H1 (cell line): ENCODE measurements around the gene MAP7D2. TPM values are rescaled to one million over a fixed set of nuclear protein-coding genes. Genes with fewer than 3 reads are reported as not detected.

Experiments
- CTCF ChIA-PET: fragments of 300-600 bp; sonication (Branson Sonifier 250); formaldehyde crosslinking; loops from one replicate; lab custom pipeline; 2021; ENCODE audit not compliant: partially characterized antibody; lab: Charles Lee
- POLR2A ChIA-PET: fragments of 300-600 bp; sonication (Branson Sonifier 250); formaldehyde crosslinking; loops from one replicate; lab custom pipeline; 2021; ENCODE audit warnings: inconsistent platforms; ENCODE audit not compliant: partially characterized antibody; lab: Charles Lee
- DNase-seq, 2 experiments: peaks; one replicate each; pipeline versions ENCODE4 v3.0.0 to v3.0.0-alpha.2; 2010 to 2022; ENCODE audit warnings: low spot score in 2 of 2, low read depth in 1 of 2, mixed read lengths in 1 of 2
- FAIRE-seq: peaks from 2 replicates; lab custom pipeline; 2011; peaks lifted over from hg19 to GRCh38; lab: Jason Lieb, UNC
- H2AFZ ChIP-seq: 2 replicates; pipeline ENCODE4 v1.8.1; 2012; ENCODE audit warnings: low read length, inconsistent platforms
- H2AK5ac ChIP-seq: 2 replicates; pipeline ENCODE4 v1.6.1; 2013; ENCODE audit warnings: low read depth, low read length
- H2BK120ac ChIP-seq: replicated peaks from 2 replicates; pipeline ENCODE3; 2013; ENCODE audit warnings: low read depth, low read length, inconsistent platforms
- H2BK12ac ChIP-seq: 2 replicates; pipeline ENCODE4 v1.6.1; 2013; ENCODE audit warnings: low read depth, low read length
- H2BK15ac ChIP-seq: 2 replicates; pipeline ENCODE4 v1.6.1; 2013; ENCODE audit warnings: low read length
- H2BK20ac ChIP-seq: 2 replicates; pipeline ENCODE4 v1.6.1; 2013; ENCODE audit warnings: low read length
- H2BK5ac ChIP-seq: 2 replicates; pipeline ENCODE4 v1.6.1; 2013; ENCODE audit warnings: low read depth, low read length
- H3K14ac ChIP-seq: 2 replicates; pipeline ENCODE4 v1.6.1; 2013; ENCODE audit warnings: inconsistent platforms; ENCODE audit not compliant: insufficient read length
- H3K18ac ChIP-seq: 2 replicates; pipeline ENCODE4 v1.6.1; 2013; ENCODE audit warnings: low read length; ENCODE audit errors: extremely low read depth
- H3K23ac ChIP-seq: 2 replicates; pipeline ENCODE4 v1.6.1; 2013; ENCODE audit warnings: inconsistent platforms; ENCODE audit not compliant: insufficient read length
- H3K23me2 ChIP-seq: 2 replicates; pipeline ENCODE4 v1.6.1; 2013; ENCODE audit warnings: low read depth, low read length
- H3K27ac ChIP-seq: 2 replicates; pipeline ENCODE4 v1.6.1; 2011; ENCODE audit warnings: low read depth, low read length, inconsistent platforms
- H3K27me3 ChIP-seq, 4 experiments: replicated peaks in 1 of 4; 1 replicate in 1 of 4; 2 replicates in 3 of 4; pipeline versions ENCODE4 v1.6.1 to v1.8.1; 2011 to 2013; ENCODE audit warnings: low read length in 3 of 4, mild to moderate bottlenecking in 3 of 4, inconsistent platforms in 2 of 4, mixed read lengths in 2 of 4, moderate library complexity in 1 of 4; ENCODE audit not compliant: control insufficient read depth in 3 of 4, insufficient read depth in 3 of 4; ENCODE audit errors: extremely low read depth in 1 of 4
- H3K36me3 ChIP-seq, 4 experiments: 2 replicates each; pipeline versions ENCODE4 v1.6.1 to v1.8.1; 2011 to 2013; ENCODE audit warnings: mild to moderate bottlenecking in 4 of 4, low read length in 3 of 4, moderate library complexity in 2 of 4, control low read depth in 1 of 4, inconsistent platforms in 1 of 4; ENCODE audit not compliant: insufficient read depth in 4 of 4, control insufficient read depth in 2 of 4
- H3K4ac ChIP-seq: replicated peaks from 2 replicates; pipeline ENCODE3; 2013; ENCODE audit warnings: low read length, low read depth, mixed read lengths, inconsistent platforms; ENCODE audit not compliant: insufficient read length
- H3K4me1 ChIP-seq, 4 experiments: replicated peaks in 1 of 4; 1 replicate in 1 of 4; 2 replicates in 3 of 4; pipeline versions ENCODE4 v1.6.1 to v1.8.1; 2011 to 2013; ENCODE audit warnings: low read length in 3 of 4, inconsistent platforms in 2 of 4, mixed read lengths in 1 of 4; ENCODE audit not compliant: insufficient read depth in 4 of 4, control insufficient read depth in 3 of 4
- H3K4me2 ChIP-seq, 2 experiments: 2 replicates each; pipeline versions ENCODE4 v1.6.1 to v1.8.1; 2011 to 2013; ENCODE audit warnings: low read depth in 2 of 2, low read length in 2 of 2, control low read depth in 1 of 2, inconsistent platforms in 1 of 2, mild to moderate bottlenecking in 1 of 2; ENCODE audit not compliant: insufficient read depth in 1 of 2
- H3K4me3 ChIP-seq, 4 experiments: fragments of 200-600, 300-600 bp in 1 of 4; sonication (generic), shearing (Covaris generic), sonication (Bioruptor Twin) in 1 of 4; 2 replicates each; pipeline versions ENCODE4 v1.5.1 to v1.8.1; 2011 to 2016; ENCODE audit warnings: low read length in 4 of 4, low read depth in 3 of 4, control low read depth in 2 of 4, inconsistent platforms in 2 of 4, mild to moderate bottlenecking in 2 of 4, mixed read lengths in 1 of 4, moderate library complexity in 1 of 4; ENCODE audit not compliant: insufficient read depth in 2 of 4; ENCODE audit errors: extremely low read depth in 1 of 4
- H3K56ac ChIP-seq: replicated peaks from 2 replicates; pipeline ENCODE3; 2013; ENCODE audit warnings: low read depth, mild to moderate bottlenecking, mixed read lengths, low read length, inconsistent platforms; ENCODE audit not compliant: insufficient read length
- H3K79me1 ChIP-seq: 2 replicates; pipeline ENCODE4 v1.6.1; 2013; ENCODE audit warnings: low read depth, low read length, control low read depth
- H3K79me2 ChIP-seq, 2 experiments: 2 replicates each; pipeline versions ENCODE4 v1.6.1 to v1.8.1; 2012 to 2013; ENCODE audit warnings: low read length in 2 of 2, mild to moderate bottlenecking in 2 of 2, inconsistent platforms in 1 of 2; ENCODE audit not compliant: insufficient read depth in 2 of 2, control insufficient read depth in 1 of 2
- H3K9ac ChIP-seq, 4 experiments: replicated peaks in 1 of 4; 1 replicate in 1 of 4; 2 replicates in 3 of 4; pipeline versions ENCODE4 v1.6.1 to v1.8.1; 2011 to 2013; ENCODE audit warnings: low read depth in 3 of 4, low read length in 3 of 4, control low read depth in 2 of 4, mild to moderate bottlenecking in 2 of 4, moderate library complexity in 2 of 4, inconsistent platforms in 1 of 4; ENCODE audit errors: extremely low read depth in 1 of 4
- H3K9me3 ChIP-seq, 2 experiments: 2 replicates each; pipeline versions ENCODE4 v1.6.1 to v1.8.1; 2012 to 2013; ENCODE audit warnings: mild to moderate bottlenecking in 2 of 2, moderate library complexity in 2 of 2, control low read depth in 1 of 2, inconsistent platforms in 1 of 2, low read depth in 1 of 2, low read length in 1 of 2, mixed read lengths in 1 of 2; ENCODE audit not compliant: insufficient read depth in 2 of 2
- H4K20me1 ChIP-seq, 2 experiments: replicated peaks in 1 of 2; 2 replicates each; pipeline versions ENCODE3 to v1.8.1; 2011 to 2013; ENCODE audit warnings: inconsistent platforms in 2 of 2, low read length in 2 of 2, mild to moderate bottlenecking in 1 of 2; ENCODE audit not compliant: insufficient read depth in 2 of 2, control insufficient read depth in 1 of 2
- H4K5ac ChIP-seq: 2 replicates; pipeline ENCODE4 v1.6.1; 2013; ENCODE audit warnings: low read length, low read depth, mixed read lengths, inconsistent platforms; ENCODE audit not compliant: insufficient read length
- H4K8ac ChIP-seq: 2 replicates; pipeline ENCODE4 v1.8.0; 2013; ENCODE audit warnings: mild to moderate bottlenecking, moderate library complexity, low read length, inconsistent platforms; ENCODE audit not compliant: insufficient read depth; ENCODE audit errors: extremely low read depth
- H4K91ac ChIP-seq: replicated peaks from 2 replicates; pipeline ENCODE3; 2013; ENCODE audit warnings: low read length, mixed read lengths, inconsistent platforms; ENCODE audit not compliant: insufficient read length
- ATF3 ChIP-seq: IDR thresholded peaks from 2 replicates; pipeline ENCODE4 v1.6.1; 2011; ENCODE audit warnings: low read depth, mild to moderate bottlenecking, low read length; ENCODE audit not compliant: insufficient read depth
- BRCA1 ChIP-seq: IDR thresholded peaks from 2 replicates; pipeline ENCODE4 v1.6.1; 2012; ENCODE audit warnings: low read depth, low read length, improper control_type of control experiment
- CHD1 ChIP-seq: IDR thresholded peaks from 2 replicates; pipeline ENCODE4 v1.6.1; 2012; ENCODE audit warnings: low read depth, low read length, improper control_type of control experiment
- FOSL1 ChIP-seq: IDR thresholded peaks from 2 replicates; pipeline ENCODE4 v1.6.1; 2011; ENCODE audit warnings: mild to moderate bottlenecking, low read depth, low read length, moderate library complexity; ENCODE audit not compliant: insufficient read depth
- KDM1A ChIP-seq: fragments of 200-600, 300-600 bp; sonication (generic); IDR thresholded peaks from 2 replicates; pipeline ENCODE4 v1.7.1; 2016; ENCODE audit warnings: mild to moderate bottlenecking, low read length, borderline replicate concordance
- MAFK ChIP-seq: IDR thresholded peaks from 2 replicates; pipeline ENCODE4 v1.6.1; 2012; ENCODE audit warnings: low read depth, mild to moderate bottlenecking, improper control_type of control experiment, low read length
- PHF8 ChIP-seq: fragments of 200-600 bp; sonication (generic); conservative IDR thresholded peaks from 2 replicates; pipeline ENCODE4 v1.7.1; 2012; ENCODE audit warnings: low read depth, mild to moderate bottlenecking, inconsistent platforms, low read length, moderate library complexity
- POLR2A ChIP-seq, 2 experiments: IDR thresholded peaks; 1 replicate in 1 of 2; 2 replicates in 1 of 2; pipeline ENCODE4 v1.6.1; 2011; ENCODE audit warnings: low read depth in 2 of 2, low read length in 2 of 2, mild to moderate bottlenecking in 2 of 2; ENCODE audit errors: control extremely low read depth in 1 of 2
- POLR2AphosphoS5 ChIP-seq: IDR thresholded peaks from 2 replicates; pipeline ENCODE4 v1.6.1; 2011; ENCODE audit warnings: low read depth, low read length
- RNF2 ChIP-seq: fragments of 200-900, 300-1000 bp; sonication (generic); IDR thresholded peaks from 2 replicates; pipeline ENCODE4 v1.7.1; 2016; ENCODE audit warnings: borderline replicate concordance, low read depth, mild to moderate bottlenecking, antibody characterized with exemption, low read length; ENCODE audit not compliant: poor library complexity, severe bottlenecking; ENCODE audit errors: missing control alignments
- SAP30 ChIP-seq: fragments of 300-600 bp; sonication (generic); IDR thresholded peaks from 2 replicates; pipeline ENCODE4 v1.7.1; 2012; ENCODE audit warnings: low read length, moderate library complexity, mild to moderate bottlenecking, inconsistent platforms; ENCODE audit not compliant: insufficient read depth, insufficient replicate concordance
- TAF1 ChIP-seq: IDR thresholded peaks from 2 replicates; pipeline ENCODE4 v1.6.1; 2011; ENCODE audit warnings: mild to moderate bottlenecking, low read depth, low read length
- TAF7 ChIP-seq: optimal IDR thresholded peaks from 2 replicates; pipeline ENCODE3; 2011; ENCODE audit warnings: low read depth, mild to moderate bottlenecking, inconsistent platforms, low read length, moderate library complexity, borderline replicate concordance
- TCF12 ChIP-seq: IDR thresholded peaks from 2 replicates; pipeline ENCODE4 v1.6.1; 2011; ENCODE audit warnings: low read depth, mild to moderate bottlenecking, low read length
- ZNF274 ChIP-seq: IDR thresholded peaks from 2 replicates; pipeline ENCODE4 v1.7.0; 2012; ENCODE audit warnings: low read length, borderline replicate concordance; ENCODE audit errors: extremely low read depth
- WGBS, 2 experiments: shearing (Covaris generic) in 1 of 2; methylation state at CpG; one replicate each; pipeline versions ENCODE4 v1.1.6 to v1.1.7; 2013 to 2015; ENCODE audit warnings: low lambda C conversion rate in 2 of 2, mixed read lengths in 2 of 2, inconsistent platforms in 1 of 2, low coverage in 1 of 2, missing lambda C conversion rate in 1 of 2; ENCODE audit not compliant: insufficient replicate concordance in 2 of 2, insufficient coverage in 1 of 2, insufficient read length in 1 of 2; ENCODE audit errors: extremely low coverage in 1 of 2, missing lambda C conversion rate in 1 of 2; 5-methylcytosine and 5-hydroxymethylcytosine counted together
- polyA plus RNA-seq, 7 experiments: library from polyadenylated mRNA; depleted of rRNA in 3 of 7; stranded (reverse) in 5 of 7; unstranded in 2 of 7; fragments of >200 nt in 5 of 7; fragments of 200-250 nt in 2 of 7; gene quantifications; 1 replicate in 5 of 7; 2 replicates in 1 of 7; 4 replicates in 1 of 7; pipeline versions ENCODE4 v1.2.1 to v1.2.3, GENCODE V29; 2011 to 2013; ENCODE audit warnings: missing spikeins in 2 of 7, mixed read lengths in 2 of 7
- total RNA-seq: library from RNA; stranded (reverse); fragmentation: NEBNext Ultra II Directional; extraction: Animal tissue kit (Norgen Biotek cat#: 25700); gene quantifications from 2 replicates; pipeline ENCODE4 v1.2.1, GENCODE V29; 2021

MAP7D2 gene
- total and polyA plus RNA-seq, 2 of the 8 experiments (the other 6 are each of a cell fraction or from before 2014, with no cell fraction given), result 0.65 to 0.83 TPM

GRCh38 chrX:20038966-20039365, 77.7 kb downstream of the MAP7D2 start:
- Histone ChIP-seq H3K9ac (no peak overlapping the region), H3K56ac (no peak overlapping the region), H3K23me2 (no peaks in the 10 kb centered on the region), H2BK120ac (no peak overlapping the region), H2BK15ac (no peak overlapping the region), H3K4me3 (no peak overlapping the region), H3K4me1 (no peaks in the 10 kb centered on the region), H3K79me1 (no peaks in the 10 kb centered on the region), H3K36me3 (no peaks in the 10 kb centered on the region), H2BK5ac (no peak overlapping the region), H3K18ac (no peak overlapping the region), H4K20me1 (no peaks in the 10 kb centered on the region), H2BK20ac (no peak overlapping the region), H4K8ac (no peak overlapping the region), H3K9me3 (no peaks in the 10 kb centered on the region), H2AFZ (no peak overlapping the region), H3K27ac (no peak overlapping the region), H2AK5ac (no peak overlapping the region), H2BK12ac (no peak overlapping the region), H3K4ac (no peak overlapping the region), H4K91ac (no peak overlapping the region), H3K27me3 (no peaks in the 10 kb centered on the region), H4K5ac (no peak overlapping the region), H3K79me2 (no peaks in the 10 kb centered on the region), H3K14ac (no peak overlapping the region), H3K23ac (no peak overlapping the region), H3K4me2 (no peak overlapping the region)
- POLR2A ChIA-PET, result no interaction called here
- FAIRE-seq (no peak), DNase-seq (no peak)
- CTCF ChIA-PET, result no interaction called here
- 83% methylated on average over 3 of the region's 3 CpGs; no CpG with 5 or more reads in 1 of the 2 experiments for WGBS, 2 experiments
- TF ChIP-seq ZNF274 (no peak), POLR2AphosphoS5 (no peak), PHF8 (no peak), MAFK (no peak), SAP30 (no peak), KDM1A (no peak), FOSL1 (no peak), ATF3 (no peak), RNF2 (no peak), TCF12 (no peak), TAF7 (no peak), BRCA1 (no peak), CHD1 (no peak), TAF1 (no peak), POLR2A (IDR thresholded peaks at IDR 0.05; ENCODE audit: control extremely low read depth in 1 of 2, low read depth in 2 of 2, low read length in 2 of 2) (no peak)
